Measurements from ENCODE around the gene ANKS1A.

Gene ANKS1A

DNA sequence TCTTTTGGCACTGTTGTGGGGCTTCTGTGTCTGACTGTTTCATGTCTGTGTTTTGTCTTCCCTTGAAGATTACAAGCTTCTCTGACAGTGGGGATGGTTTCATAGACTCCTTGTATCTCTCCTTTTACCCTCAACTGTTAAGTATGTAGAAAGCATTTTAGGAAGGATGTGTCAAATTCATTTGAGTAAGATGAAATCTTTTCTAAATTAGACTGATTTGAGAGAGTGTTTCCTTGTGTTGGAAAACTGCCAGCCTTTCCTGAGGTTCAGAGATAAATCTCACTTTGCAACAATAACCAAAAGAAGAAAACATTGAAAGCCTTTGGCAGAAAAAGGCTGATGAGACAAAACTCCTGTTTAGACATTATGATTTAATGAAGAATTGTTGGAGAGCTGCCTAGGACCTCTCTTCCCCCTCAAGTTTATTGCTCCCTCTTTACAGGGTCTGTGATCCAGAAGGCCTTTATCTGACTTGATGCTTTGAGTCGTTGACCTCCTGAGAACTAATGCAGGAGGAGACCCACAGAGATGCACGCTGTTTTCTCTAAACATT is 68.3 kb downstream of the ANKS1A start:
- no peak for DNase-seq (ENCODE audit: low spot score)

DNA sequence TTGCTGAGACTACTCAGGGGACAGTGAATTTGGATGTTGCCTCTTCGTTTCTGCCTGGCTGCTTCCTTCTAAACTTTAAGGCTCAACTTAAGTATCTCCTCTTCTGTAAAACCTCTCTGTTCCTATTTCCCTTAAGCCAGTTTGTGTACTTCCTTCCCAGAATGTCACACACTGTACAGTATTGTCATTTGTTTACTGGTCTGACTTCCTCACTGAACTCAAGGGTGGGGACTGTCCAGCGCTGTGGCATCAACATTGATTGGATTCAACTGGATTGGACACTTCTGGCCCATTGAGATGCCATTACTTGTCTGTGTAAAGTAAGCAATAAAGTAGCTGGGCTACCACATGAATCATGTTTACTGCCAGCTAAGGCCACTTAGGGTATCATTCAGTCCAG is 69.7 kb downstream of the ANKS1A start:
- DNase-seq (ENCODE audit: low spot score): no peak

DNA sequence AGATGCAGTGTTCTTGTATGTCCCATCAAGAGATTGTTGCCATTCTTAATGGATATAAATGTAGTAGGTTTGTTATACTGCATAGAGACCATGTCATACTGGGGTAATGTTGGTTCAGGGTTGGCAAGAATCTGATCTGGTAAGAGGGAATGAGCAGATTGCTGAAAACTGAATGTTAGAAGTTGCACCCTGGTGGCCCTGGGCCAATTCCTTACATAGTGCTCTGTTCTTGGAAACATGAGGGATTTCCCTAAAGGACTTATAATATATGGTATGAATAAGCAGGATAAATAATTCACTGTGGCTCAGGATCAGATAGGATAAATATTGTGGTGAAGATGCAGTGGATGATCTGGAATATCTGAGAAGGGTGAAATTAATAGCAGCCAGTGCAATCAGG is 70.2 kb downstream of the ANKS1A start:
- DNase-seq (ENCODE audit: low spot score): no peak

DNA sequence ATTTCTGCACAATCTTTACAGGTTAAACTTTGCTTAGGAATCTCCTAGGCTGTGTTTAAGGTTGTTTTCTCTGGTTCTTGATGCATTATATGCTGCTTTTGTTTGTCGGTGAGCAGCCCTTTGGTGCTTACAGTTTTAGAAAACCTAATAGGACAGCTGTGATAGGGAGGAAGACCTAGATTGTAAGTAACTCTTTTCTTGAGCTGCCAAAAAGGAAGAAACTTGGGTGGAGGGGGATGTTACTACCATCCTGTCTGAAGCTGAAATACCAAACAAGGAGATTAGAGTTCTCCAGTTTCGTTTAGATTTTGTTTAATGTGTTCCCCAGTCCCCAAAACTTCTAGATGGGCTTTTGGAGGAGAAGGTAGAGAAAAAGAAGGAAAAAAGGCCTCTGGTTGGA is 72.0 kb downstream of the ANKS1A start:
- no peak for DNase-seq (ENCODE audit: low spot score)

DNA sequence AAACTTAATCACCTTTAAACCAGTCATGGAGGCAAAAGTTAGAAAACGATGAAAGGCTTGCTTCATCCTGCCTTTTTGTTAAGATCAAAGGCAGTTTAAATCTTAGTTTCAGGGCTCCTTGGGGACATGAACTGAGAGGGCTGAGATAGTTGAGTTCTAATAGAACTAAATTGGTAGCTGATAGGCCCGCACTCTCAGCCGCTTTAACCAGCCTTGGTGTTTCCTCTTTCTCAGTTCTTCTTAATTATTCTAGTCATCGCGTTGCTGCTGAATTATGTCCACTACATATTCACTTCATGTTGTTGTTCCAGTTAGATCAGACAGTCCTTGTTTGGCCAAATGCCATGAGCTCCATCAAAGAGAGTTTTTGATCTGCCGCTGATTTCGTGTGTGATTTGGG is 72.5 kb downstream of the ANKS1A start:
- no peak for DNase-seq (ENCODE audit: low spot score)

DNA sequence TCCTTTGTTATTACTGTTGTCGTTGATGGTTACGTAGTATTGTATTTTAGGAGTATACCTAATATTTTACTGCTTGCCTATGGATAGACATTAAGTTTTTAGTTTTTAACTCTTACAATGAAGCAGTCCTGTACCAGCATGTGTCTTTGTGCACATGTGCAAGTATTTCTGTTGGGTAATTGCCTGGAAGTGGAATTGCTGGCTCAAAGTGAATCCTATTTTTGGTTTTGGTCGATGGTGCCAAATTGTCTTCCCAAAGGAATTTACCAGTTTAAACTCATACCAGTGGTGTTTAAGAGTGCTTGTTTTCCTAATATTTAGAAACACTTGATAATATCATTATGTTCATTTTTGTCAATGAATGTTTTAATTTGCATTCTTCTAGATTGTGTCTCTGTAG is 75.5 kb downstream of the ANKS1A start:
- no peak for DNase-seq (ENCODE audit: low spot score)

DNA sequence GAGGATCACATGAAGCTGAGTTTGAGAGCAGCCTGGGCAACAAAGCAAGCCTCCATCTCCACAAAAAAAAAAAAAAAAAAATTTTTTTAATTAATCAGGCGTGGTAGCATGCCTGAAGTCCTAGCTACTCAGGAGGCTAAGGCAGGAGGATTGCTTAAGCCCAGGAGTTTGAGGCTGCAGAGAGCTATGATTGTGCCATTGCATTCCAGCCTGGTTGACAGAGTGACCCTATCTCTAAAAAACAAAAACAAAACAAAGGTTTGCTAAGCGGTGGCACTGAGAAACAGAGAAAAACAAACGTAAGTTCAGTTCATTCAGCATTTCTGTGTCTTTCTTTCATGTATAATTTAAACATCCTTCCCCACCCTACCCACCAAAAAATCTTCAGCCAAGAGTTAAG is 78.4 kb downstream of the ANKS1A start:
- no peak for DNase-seq (ENCODE audit: low spot score)

DNA sequence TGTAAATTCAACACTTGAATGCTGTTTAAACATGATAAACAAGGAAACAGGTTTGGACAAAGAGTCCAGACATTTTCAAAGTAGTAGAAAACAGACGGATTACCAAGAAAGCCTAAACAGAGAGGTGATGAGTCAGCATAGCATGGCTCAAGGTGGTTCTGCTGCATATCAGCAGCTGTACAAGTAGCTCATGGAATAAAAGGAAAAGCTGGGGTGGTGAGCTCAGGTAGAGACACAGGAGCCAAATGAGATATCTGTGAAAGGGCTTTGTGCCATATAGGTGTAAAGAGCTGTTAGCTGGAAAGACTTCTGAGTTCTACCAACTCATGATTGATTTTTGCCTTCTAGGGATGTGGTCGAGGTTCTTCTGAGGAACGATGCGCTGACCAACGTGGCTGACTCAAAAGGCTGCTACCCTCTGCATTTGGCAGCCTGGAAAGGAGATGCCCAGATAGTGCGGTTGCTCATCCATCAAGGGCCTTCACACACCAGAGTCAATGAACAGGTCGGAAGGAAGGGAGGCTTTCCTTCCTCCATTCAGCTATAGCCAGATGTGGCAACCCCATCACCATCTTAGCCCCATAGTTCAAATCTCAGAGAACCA is 80.7 kb downstream of the ANKS1A start:
- DNase-seq (ENCODE audit: low spot score): no peak

DNA sequence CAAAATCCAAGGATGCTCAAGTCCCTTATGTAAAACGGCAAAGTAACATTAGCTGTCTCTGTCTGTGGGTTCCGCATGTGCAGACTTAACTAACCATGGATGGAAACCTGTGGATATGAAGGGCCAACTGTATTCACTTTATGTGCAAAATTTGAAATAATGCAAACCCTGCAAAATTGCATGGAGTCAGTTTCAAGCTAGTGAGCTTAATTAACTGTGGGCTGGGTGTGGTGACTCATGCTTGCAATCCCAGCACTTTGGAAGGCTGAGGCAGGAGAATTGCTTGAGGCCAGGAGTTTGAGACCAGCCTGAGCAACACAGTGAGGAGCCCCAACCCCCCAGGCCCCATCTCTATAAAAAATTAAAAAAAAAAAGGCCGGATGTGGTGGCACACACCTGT is 81.4 kb downstream of the ANKS1A start:
- no peak for DNase-seq (ENCODE audit: low spot score)

DNA sequence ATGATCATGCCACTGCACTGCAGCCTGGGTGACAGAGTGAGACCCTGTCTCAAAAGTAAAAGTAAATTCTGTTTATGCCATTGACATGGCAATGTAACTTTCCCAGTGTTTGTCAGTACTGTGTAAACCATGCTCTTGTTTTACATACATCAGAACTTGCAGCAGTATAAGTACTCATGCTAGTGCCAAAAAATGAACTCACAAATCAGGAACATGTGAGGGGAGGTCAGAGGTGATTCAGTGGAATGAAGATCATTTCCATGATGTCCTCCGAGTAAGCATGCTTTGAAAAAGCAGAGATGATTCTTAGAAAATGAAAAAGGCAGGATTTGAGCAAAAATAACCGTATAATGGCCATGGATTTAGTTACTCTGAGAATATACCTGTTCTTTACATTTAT is 81.9 kb downstream of the ANKS1A start:
- peak; percentile 29 for DNase-seq (ENCODE audit: low spot score)

DNA sequence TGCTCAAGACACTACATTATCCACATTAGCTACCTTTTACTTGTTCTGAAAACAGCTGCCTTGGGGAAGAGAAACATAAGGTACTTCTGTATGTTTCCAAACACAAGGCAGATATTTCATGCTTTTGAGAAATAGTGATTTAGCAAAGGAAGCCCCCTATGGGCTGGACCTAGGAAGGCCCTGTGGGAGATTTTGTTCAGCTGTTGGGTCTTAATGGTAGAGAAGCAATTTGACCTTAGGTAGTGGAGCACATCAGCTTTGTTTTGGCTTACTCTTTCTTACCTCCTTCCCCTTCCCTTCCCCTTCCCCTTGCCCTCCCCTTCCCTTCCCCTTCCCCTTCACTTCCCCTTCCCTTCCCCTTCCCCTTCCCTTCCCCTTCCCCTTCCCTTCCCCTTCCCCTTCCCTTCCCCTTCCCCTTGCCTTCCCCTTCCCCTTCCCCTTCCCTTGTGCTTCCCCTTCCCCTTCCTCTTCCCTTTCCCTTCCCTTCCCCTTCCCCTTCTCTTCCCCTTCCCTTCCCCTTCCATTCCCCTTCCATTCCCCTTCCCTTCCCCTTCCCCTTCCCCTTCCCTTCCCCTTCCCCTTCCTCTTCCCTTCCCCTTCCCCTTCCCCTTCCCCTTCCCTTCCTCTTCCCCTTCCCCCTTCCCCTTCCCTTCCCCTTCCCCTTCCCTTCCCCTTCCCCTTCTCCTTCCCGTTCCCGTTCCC is 84.6 kb downstream of the ANKS1A start:
- DNase-seq (ENCODE audit: low spot score): no peak

DNA sequence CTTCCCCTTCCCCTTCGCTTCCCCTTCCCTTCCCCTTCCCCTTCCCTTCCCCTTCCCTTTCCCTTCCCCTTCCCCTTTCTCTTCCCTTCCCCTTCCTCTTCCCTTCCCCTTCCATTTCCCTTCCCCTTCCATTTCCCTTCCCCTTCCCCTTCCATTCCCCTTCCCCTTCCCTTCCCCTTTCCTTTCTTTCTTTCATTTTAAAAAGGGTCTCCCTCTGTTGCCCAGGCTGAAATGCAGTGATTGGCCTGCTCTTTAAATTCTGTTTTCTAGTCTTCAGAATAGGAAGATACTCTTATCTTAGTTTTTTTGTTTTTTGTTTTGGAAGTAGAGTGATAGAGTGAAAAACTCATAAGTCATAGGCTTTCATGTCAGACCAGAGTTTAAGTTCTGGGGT is 85.2 kb downstream of the ANKS1A start:
- no peak for DNase-seq (ENCODE audit: low spot score)

DNA sequence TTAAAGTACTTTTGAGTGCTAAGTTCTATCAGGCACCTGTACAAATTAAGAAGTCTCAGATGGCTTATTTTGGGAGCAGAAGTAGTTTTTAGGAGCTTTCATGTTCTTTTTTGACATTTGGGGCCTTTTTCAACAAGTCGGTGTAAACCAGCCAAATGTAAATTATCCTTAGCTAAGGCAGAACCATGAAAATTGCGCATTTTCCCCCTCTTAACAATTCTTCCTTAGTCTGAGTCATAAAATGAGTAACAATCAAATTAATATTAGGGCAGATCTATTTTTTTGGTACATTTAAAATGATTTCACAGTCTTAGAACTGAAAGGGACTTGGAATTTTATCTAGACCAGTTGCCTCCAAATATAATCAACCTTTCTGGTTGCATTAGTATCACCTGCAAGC is 87.2 kb downstream of the ANKS1A start:
- DNase-seq (ENCODE audit: low spot score): no peak

DNA sequence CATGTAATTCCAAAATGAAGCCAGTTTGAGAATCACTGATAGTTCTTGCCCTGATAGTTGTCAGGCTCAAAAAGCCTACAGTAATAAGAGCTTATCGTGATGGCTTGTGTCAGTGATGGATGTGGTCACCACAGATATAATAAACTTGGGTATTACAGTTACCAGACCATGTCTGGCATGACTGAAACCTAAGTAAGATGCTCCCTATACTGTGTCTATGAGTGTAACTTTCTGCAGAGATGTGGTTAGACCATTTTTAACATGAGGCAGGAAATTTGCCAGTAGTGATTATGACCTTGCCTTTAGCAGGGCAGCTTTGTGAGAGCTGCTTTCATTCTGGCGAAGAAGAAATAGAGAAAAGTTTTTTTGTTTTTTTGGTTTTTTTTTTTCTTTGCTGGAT is 90.2 kb downstream of the ANKS1A start:
- DNase-seq (ENCODE audit: low spot score): no peak

DNA sequence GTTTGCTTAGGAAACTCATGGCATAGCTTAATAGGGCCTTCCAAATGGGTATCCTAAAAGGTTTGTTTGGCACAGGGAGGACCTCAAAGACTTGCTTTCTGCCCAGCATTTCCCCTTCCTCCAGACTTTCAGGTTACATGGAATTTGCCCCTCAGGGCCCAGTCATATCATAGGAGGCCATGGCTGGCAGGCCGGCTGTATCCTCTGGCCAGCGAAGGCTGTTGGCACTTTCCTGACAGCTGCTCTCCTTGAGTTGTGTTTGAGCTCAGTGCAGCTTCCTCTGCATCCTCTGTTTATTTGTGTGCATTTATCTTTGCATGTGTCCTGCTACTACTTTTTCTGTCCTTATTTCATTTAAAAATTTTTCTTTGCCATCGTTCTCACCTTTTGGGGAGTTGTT is 90.9 kb downstream of the ANKS1A start:
- no peak for DNase-seq (ENCODE audit: low spot score)

DNA sequence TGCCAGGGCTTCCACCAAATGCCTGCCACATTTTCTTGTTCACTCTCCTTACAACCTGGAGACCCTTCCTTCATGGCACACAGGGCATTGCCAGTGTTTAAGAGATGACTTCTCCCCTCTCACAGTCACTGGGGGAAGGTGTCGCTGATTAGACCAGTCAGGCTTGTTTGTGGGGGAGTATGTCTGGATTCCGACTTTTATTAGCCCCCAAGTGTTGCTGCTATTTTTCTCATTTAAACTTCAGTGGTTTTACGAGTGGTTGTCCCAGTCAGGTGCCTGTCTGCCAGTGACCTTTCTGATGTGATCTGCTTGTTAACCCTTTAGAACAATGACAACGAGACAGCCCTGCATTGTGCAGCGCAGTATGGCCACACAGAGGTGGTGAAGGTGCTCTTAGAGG is 92.3 kb downstream of the ANKS1A start:
- DNase-seq (ENCODE audit: low spot score): no peak

DNA sequence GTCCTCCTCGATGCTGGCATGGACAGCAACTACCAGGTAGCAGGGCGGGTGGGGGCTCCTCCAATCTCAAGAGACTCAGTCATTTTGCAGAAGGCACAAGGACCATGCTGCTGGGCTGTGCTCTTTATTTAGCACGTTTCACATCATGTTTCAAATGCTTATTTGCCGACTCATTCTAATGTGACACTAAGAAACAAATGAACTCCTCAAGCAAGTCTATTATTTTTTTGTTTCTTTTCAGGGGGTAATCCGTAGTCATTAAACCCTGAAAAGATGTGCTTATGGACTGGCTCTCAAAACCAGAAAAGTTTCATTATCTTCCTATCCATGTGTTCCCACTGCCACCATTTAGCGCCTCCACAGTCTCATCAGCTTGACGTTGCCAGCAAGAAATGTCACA is 92.9 kb downstream of the ANKS1A start:
- DNase-seq (ENCODE audit: low spot score): peak; percentile 31

DNA sequence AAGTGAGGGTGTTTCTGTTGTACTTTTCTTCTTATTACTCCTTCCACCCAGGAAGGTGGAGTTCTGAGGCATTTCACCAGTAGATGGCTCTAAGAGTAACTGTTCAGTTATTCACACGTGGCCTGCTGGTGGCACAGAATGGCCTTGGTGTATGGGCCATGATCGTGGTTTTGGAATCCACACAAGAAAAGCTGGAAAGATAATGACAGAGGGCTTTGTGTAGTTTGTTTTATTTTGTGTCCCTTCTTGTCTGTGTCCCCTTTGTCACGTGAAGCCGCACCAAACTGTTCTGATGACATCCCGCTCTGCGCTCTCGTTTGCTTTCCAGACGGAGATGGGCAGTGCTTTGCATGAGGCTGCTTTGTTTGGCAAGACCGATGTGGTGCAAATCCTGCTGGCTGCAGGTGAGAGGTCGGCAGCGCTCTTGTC is 93.4 kb downstream of the ANKS1A start:
- DNase-seq (ENCODE audit: low spot score): peak; percentile 46

DNA sequence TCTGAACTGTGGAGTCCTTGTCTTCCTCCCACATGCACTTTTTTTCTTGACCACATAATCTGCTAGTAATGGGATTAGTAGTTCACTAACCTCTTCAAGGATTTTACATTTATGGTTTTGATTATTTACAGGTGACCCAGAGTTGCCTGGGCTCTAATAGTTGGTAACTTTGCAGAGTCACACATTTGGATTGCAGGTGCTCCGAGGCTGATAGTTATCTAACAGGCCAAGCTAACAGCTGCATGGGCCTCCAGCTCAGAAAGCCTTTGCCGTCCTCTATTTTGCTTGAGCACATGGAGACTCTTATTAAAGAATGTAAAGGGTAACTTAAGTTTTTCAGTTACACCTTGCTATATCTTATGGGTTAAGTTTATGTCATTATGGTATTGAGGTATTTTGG is 95.4 kb downstream of the ANKS1A start:
- no peak for DNase-seq (ENCODE audit: low spot score)

DNA sequence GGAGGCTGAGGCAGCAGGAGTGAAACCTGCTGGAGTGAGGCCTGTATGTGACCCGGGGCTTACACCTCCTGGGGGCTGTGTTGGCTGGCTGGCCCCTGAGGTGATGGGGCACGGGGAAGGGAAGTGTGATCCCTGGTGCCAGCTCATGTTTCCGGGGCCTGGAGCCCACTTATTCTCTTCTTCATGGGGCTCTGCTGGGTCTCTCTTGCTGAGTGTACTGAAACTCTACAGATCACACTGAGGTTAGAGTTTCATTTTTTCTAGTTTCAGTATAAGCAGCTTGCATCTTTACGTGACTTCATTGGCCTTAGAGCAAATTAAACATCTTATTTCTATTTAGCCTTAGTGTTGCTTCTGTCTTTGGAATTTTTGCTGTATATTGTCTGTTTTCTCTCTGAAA is 96.2 kb downstream of the ANKS1A start:
- DNase-seq (ENCODE audit: low spot score): no peak

DNA sequence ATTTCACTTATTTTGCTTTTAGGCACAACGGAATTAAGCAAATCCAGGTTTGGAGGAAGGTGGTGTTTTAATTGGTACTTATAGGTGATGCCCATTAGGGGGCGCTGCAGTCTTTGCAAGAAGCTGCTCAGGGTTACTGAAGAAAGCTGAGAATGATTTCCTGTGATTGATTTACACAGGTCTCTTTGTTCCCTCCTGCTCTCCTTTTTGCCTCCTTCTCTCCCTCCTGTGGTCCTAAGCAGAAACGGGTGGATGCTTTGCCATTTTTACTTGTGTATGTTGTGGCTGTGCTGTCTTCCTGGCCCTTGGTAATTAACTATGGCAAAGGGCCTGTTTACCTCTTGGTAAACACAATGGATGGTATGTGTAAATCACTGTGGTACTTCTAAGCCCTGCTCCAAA is 97.8 kb downstream of the ANKS1A start:
- DNase-seq (ENCODE audit: low spot score): peak; percentile 54

DNA sequence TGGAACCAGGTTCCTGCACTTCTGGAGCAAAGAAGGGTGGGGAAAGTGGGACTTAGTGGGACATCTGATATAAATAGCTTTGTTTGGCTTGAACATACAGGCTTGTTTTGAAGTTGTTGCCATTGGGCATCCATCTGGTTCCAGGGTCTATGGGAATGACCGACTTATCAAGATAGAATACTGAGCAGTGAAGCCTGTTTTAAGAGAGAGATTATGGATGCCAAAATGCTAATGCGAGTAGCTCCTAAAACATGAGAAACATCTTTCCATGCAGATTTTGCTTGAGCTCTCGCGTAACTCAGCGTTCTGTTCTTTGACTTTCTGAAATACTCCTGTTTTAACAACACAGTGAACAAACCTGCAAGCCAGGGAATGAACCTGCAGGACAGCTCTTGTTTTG is 98.5 kb downstream of the ANKS1A start:
- DNase-seq (ENCODE audit: low spot score): no peak

DNA sequence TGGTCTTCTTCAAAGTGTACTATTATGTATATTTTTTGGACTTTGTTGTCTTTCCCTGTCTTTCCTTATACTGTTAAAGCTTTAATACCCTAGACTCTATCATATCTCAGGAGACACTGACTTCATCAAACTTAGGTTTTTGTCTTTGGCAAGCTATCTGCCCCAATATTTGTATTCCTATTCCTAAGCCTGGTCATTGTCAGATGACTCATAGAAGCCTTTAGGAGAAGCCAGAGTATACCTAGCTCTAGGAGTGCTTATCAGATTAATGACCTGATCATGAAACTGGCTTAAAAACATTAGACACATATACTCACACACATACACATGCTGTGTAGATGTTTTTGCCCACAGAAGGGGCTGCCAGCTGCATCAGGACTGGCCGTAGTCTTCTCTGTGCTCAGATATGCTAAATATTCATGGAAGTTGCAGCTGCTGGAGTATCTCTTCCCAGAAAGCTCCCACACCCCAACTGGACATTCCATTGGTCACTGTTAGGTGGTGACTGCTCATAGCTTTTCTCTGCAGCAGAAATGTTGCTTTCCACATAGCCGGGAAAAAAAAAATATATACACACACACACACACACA is 102.0 kb downstream of the ANKS1A start:
- DNase-seq (ENCODE audit: low spot score): peak; percentile 83

DNA sequence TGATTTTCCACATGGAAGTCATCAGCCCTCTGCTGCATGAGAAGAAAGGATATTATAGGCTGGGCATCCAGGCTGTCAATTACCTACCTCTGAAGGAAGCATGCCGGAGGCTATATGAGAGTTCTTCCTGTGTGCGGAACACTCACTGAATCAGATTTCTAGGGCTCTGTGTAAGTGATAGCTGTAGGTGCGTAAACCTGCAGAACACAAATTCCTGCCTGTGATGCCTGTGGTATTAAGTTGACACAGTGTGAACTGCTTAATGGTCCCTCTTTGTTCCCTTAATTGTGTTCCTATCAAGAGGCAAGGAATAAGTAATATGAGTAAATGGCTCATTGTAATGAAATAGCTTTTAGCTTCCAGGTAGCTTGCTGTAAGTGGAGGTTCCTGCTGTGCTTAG is 103.3 kb downstream of the ANKS1A start:
- no peak for DNase-seq (ENCODE audit: low spot score)

All from hepatic stellate cell (primary cell).